GM18951 (cell line): ENCODE data around the gene OR6A2.

Experiments used
- POLR2A ChIP-seq: IDR thresholded peaks from 4 replicates; pipeline ENCODE4 v1.6.1; 2011; ENCODE audit warnings: mild to moderate bottlenecking; ENCODE audit not compliant: insufficient read length, insufficient read depth; ENCODE audit errors: extremely low read depth
- in situ Hi-C: fragments of 300-500 bp; cut with MboI; formaldehyde crosslinking; loops from one replicate; pipeline ENCODE4 v1.12.0; 2022; ENCODE audit warnings: low sequenced_read_pairs, mixed read lengths, inconsistent platforms; ENCODE audit not compliant: unreplicated experiment

Gene OR6A2

GRCh38 chr11:6794639-6795038 lies 4.8 kb downstream of the OR6A2 start:
- no peak for TF ChIP-seq POLR2A
- in situ Hi-C loops, result no loop called here

GRCh38 chr11:6790546-6790945 lies 8.9 kb downstream of the OR6A2 start:
- in situ Hi-C loops, result no loop called here
- TF ChIP-seq POLR2A, result no peak

GRCh38 chr11:6782720-6783119 lies 16.8 kb downstream of the OR6A2 start, which contains the start of gene OR2AG1:
OR2AG1 (plus strand) TSS chr11:6783020; CDS start chr11:6785038, 2,018 bp downstream.
- in situ Hi-C loops, result no loop called here
- no peak for TF ChIP-seq POLR2A

- in situ Hi-C loops, result no loop called here
- TF ChIP-seq POLR2A, result no peak
Measured at GRCh38 chr11:6780829-6781228, 18.7 kb downstream of the OR6A2 start.

GRCh38 chr11:6778518-6778917 lies 21.0 kb downstream of the OR6A2 start:
- in situ Hi-C loops, result no loop called here
- no peak for TF ChIP-seq POLR2A

GRCh38 chr11:6771926-6772893 lies 27.3 kb downstream of the OR6A2 start, which contains the start of gene OR2AG2:
OR2AG2 (minus strand) TSS chr11:6771976; CDS start chr11:6768957, 3,019 bp downstream.
- no peak for TF ChIP-seq POLR2A
- in situ Hi-C loops, result no loop called here

- in situ Hi-C loops, result no loop called here
- TF ChIP-seq POLR2A, result no peak
Measured at GRCh38 chr11:6757373-6757967, 42.0 kb downstream of the OR6A2 start.

- in situ Hi-C loops, result no loop called here
Measured at GRCh38 chr11:6755953-6756347, 43.5 kb downstream of the OR6A2 start.

GRCh38 chr11:6755303-6755952 lies 44.1 kb downstream of the OR6A2 start:
- in situ Hi-C loops, result no loop called here
- TF ChIP-seq POLR2A, result no peak

More at GRCh38 chr11:6755953-6756347, 43.5 kb downstream of the OR6A2 start:
- no peak for TF ChIP-seq POLR2A

GRCh38 chr11:6747097-6747668 lies 52.3 kb downstream of the OR6A2 start:
- in situ Hi-C loops, result no loop called here
- no peak for TF ChIP-seq POLR2A

- in situ Hi-C loops, result no loop called here
- no peak for TF ChIP-seq POLR2A
Measured at GRCh38 chr11:6746626-6747025, 52.9 kb downstream of the OR6A2 start.

- in situ Hi-C loops, result no loop called here
- TF ChIP-seq POLR2A, result peak; percentile 61
Measured at GRCh38 chr11:6746086-6746618, 53.3 kb downstream of the OR6A2 start.

- in situ Hi-C loops, result no loop called here
- no peak for TF ChIP-seq POLR2A
Measured at GRCh38 chr11:6745465-6746015, 53.9 kb downstream of the OR6A2 start.

GRCh38 chr11:6745018-6745417 lies 54.5 kb downstream of the OR6A2 start:
- no peak for TF ChIP-seq POLR2A
- in situ Hi-C loops, result no loop called here
